Activated T-cell treated with anti-CD3 and anti-CD28 coated beads, Interleukin-2, amount 50 U/mL, for 4 hours (primary cell): Measurements from ENCODE around the gene FOXK1. TPM values are rescaled to one million over a fixed set of nuclear protein-coding genes. Genes with fewer than 3 reads are reported as not detected.

ENCODE experiments used
- total RNA-seq, 3 donors: library from RNA; stranded (reverse); gene quantifications; one replicate each; pipeline ENCODE4 v1.2.1, GENCODE V29; 2021

The FOXK1 gene
- total RNA-seq, 3 donors from 2014 or later, result 46.6 to 47.9 (median 46.8) TPM

Other genes starting within 250 kb of the FOXK1 start
- gene AP5Z1, start 93.3 kb downstream of the FOXK1 start, total RNA-seq, result 10 to 100 TPM; 81.1 to 92.3 (median 84.4) TPM
- gene PAPOLB, start 179.7 kb downstream of the FOXK1 start, total RNA-seq, result under 1 TPM in 1 of 3 donors, not detected in 2; 0.05 TPM
- gene RADIL, start 201.4 kb downstream of the FOXK1 start, total RNA-seq, result under 1 TPM; 0.08 to 0.32 (median 0.23) TPM